Breast epithelium (tissue), 4 donors: ENCODE measurements around the gene LAMC2. TPM values are rescaled to one million over a fixed set of nuclear protein-coding genes. Genes with fewer than 3 reads are reported as not detected.
A peak's percentile ranks its signal among the peaks of the same experiment; 100 is the strongest.

Source experiments
- DNase-seq, 2 donors: peaks; one replicate each; pipeline ENCODE4 v3.0.0-alpha.2; 2019; ENCODE audit warnings: low spot score in 2 of 2
- H3K27ac ChIP-seq, 2 donors: fragments of 200-600 bp; sonication (generic) in 1 of 2; one replicate each; pipeline ENCODE4 v1.5.1; 2016 to 2019; ENCODE audit warnings: mild to moderate bottlenecking in 1 of 2
- H3K27me3 ChIP-seq, 2 donors: fragments of 200-600 bp; sonication (generic) in 1 of 2; one replicate each; pipeline versions ENCODE4 v1.5.1 to v1.6.0; 2017 to 2019; ENCODE audit warnings: control low read depth in 1 of 2, mild to moderate bottlenecking in 1 of 2
- H3K36me3 ChIP-seq: fragments of 200-600 bp; one replicate; pipeline ENCODE4 v1.5.1; 2019
- H3K4me1 ChIP-seq, 2 donors: fragments of 200-600 bp; sonication (generic); one replicate each; pipeline ENCODE4 v1.5.1; 2016 to 2019; ENCODE audit warnings: control low read depth in 1 of 2
- H3K4me3 ChIP-seq, 3 donors: fragments of 200-600 bp; sonication (generic); 1 replicate in 2 of 3; 2 replicates in 1 of 3; pipeline ENCODE4 v1.5.1; 2016 to 2019; ENCODE audit warnings: mild to moderate bottlenecking in 3 of 3, moderate library complexity in 2 of 3
- H3K9me3 ChIP-seq, 2 donors: fragments of 200-600 bp; sonication (generic) in 1 of 2; one replicate each; pipeline ENCODE4 v1.5.1; 2016 to 2019; ENCODE audit warnings: control low read depth in 1 of 2
- CTCF ChIP-seq, 3 donors: fragments of 450-650 bp; IDR thresholded peaks; one replicate each; pipeline ENCODE4 v1.5.1; 2016 to 2017; ENCODE audit warnings: antibody characterized with exemption in 3 of 3, mild to moderate bottlenecking in 3 of 3, moderate library complexity in 3 of 3
- POLR2A ChIP-seq: fragments of 450-650 bp; IDR thresholded peaks from one replicate; pipeline ENCODE4 v1.6.1; 2016; ENCODE audit warnings: antibody characterized with exemption, mild to moderate bottlenecking, moderate library complexity
- POLR2AphosphoS5 ChIP-seq, 3 donors: sonication (generic); formaldehyde crosslinking; IDR thresholded peaks; one replicate each; pipeline ENCODE4 v1.6.1; 2017; ENCODE audit warnings: antibody characterized with exemption in 3 of 3
- intact Hi-C: fragments of 100-400 bp; cut with DNase I; formaldehyde crosslinking; loops from one replicate; pipeline ENCODE4 v1.15.1; 2023; ENCODE audit warnings: low total_unique reads
- total RNA-seq, 3 donors: library from RNA; depleted of rRNA; stranded (reverse); fragments of >200 nt; gene quantifications; one replicate each; pipeline ENCODE4 v1.1.0, GENCODE V29; 2016

LAMC2 gene
- total RNA-seq, 3 donors from 2014 or later = 3.0 to 20.3 (median 16.4) TPM

- Histone ChIP-seq H3K27ac (no peak overlapping the region), H3K4me3 (no peak overlapping the region), H3K9me3 (no peaks in the 10 kb centered on the region), H3K27me3 (no peaks in the 10 kb centered on the region), H3K4me1 (no peaks in the 10 kb centered on the region), H3K36me3 (no peaks in the 10 kb centered on the region)
- no peak for DNase-seq
- intact Hi-C loops = no loop called here
- TF ChIP-seq POLR2AphosphoS5 (IDR thresholded peaks at IDR 0.05) (no peak), POLR2A (no peak), CTCF (IDR thresholded peaks at IDR 0.05) (no peak)
These were observed 10.4 kb upstream of the LAMC2 start for GRCh38 chr1:183175631-183176030.

GRCh38 chr1:183178545-183178944, 7.5 kb upstream of the LAMC2 start:
- TF ChIP-seq CTCF (IDR thresholded peaks at IDR 0.05) (no peak), POLR2AphosphoS5 (IDR thresholded peaks at IDR 0.05) (no peak)
- H3K9me3 ChIP-seq = no peaks in the 10 kb centered on the region
- no peaks in the 10 kb centered on the region for H3K27me3 ChIP-seq
- H3K27ac ChIP-seq = no peak overlapping the region
- DNase-seq = no peak
- H3K36me3 ChIP-seq = no peaks in the 10 kb centered on the region
- H3K4me3 ChIP-seq = no peak overlapping the region
- intact Hi-C loops = no loop called here
- H3K4me1 ChIP-seq = no peaks in the 10 kb centered on the region

GRCh38 chr1:183179033-183179432, 7.0 kb upstream of the LAMC2 start:
- H3K27ac ChIP-seq = no peak overlapping the region

GRCh38 chr1:183180218-183180617, 5.8 kb upstream of the LAMC2 start:
- H3K36me3 ChIP-seq = no peaks in the 10 kb centered on the region
- intact Hi-C loops = no loop called here
- H3K27ac ChIP-seq = peak overlapping the region; percentile 62 to 69
- DNase-seq = peak in 1 of 2 donors; percentile 89
- no peak overlapping the region for H3K4me3 ChIP-seq
- H3K27me3 ChIP-seq = no peaks in the 10 kb centered on the region
- TF ChIP-seq POLR2A (no peak), POLR2AphosphoS5 (IDR thresholded peaks at IDR 0.05) (peak in 2 of 3 donors; percentile 43 to 58), CTCF (IDR thresholded peaks at IDR 0.05) (no peak)
- no peaks in the 10 kb centered on the region for H3K9me3 ChIP-seq
- H3K4me1 ChIP-seq = no peaks in the 10 kb centered on the region

More at GRCh38 chr1:183179033-183179432, 7.0 kb upstream of the LAMC2 start:
- Histone ChIP-seq H3K9me3 (no peaks in the 10 kb centered on the region), H3K36me3 (no peaks in the 10 kb centered on the region), H3K27me3 (no peaks in the 10 kb centered on the region), H3K4me3 (no peak overlapping the region), H3K4me1 (no peaks in the 10 kb centered on the region)
- intact Hi-C loops = no loop called here
- TF ChIP-seq POLR2AphosphoS5 (IDR thresholded peaks at IDR 0.05) (no peak), POLR2A (no peak), CTCF (IDR thresholded peaks at IDR 0.05) (no peak)
- no peak for DNase-seq

- no peaks in the 10 kb centered on the region for H3K4me1 ChIP-seq
- intact Hi-C loops = no loop called here
- DNase-seq = peak in 1 of 2 donors; percentile 68
- H3K9me3 ChIP-seq = no peaks in the 10 kb centered on the region
- peak overlapping the region; percentile 62 to 69 for H3K27ac ChIP-seq
- no peak overlapping the region for H3K4me3 ChIP-seq
- TF ChIP-seq CTCF (IDR thresholded peaks at IDR 0.05) (no peak), POLR2AphosphoS5 (IDR thresholded peaks at IDR 0.05) (peak in 1 of 3 donors; percentile 8)
- H3K27me3 ChIP-seq = no peaks in the 10 kb centered on the region
- no peaks in the 10 kb centered on the region for H3K36me3 ChIP-seq
These were observed 5.4 kb upstream of the LAMC2 start for GRCh38 chr1:183180634-183181056.
